CD4-positive, alpha-beta T cell (primary cell): ENCODE measurements around the gene OPN1MW3. TPM values are rescaled to one million over a fixed set of nuclear protein-coding genes. Genes with fewer than 3 reads are reported as not detected.

Source experiments
- ATAC-seq: fragments of 200-7000 bp; cut with Tn5 transposase; one replicate; pipeline ENCODE4 v1.10.0; 2022; ENCODE audit warnings: mild to moderate bottlenecking; ENCODE audit not compliant: poor library complexity
- CTCF ChIA-PET: fragments of 350-600 bp; sonication (Branson Sonifier 250); formaldehyde crosslinking; loops from one replicate; lab custom pipeline; 2021; ENCODE audit warnings: antibody characterized with exemption, inconsistent platforms; lab: Charles Lee
- POLR2A ChIA-PET: fragments of 350-600 bp; sonication (Branson Sonifier 250); formaldehyde crosslinking; loops from one replicate; lab custom pipeline; 2021; ENCODE audit warnings: antibody characterized with exemption, inconsistent platforms; lab: Charles Lee
- DNase-seq, 14 experiments: peaks; one replicate each; pipeline ENCODE4 v3.0.0-alpha.2; 2013 to 2020; ENCODE audit warnings: mixed read lengths in 2 of 14
- H3K27ac ChIP-seq, 2 donors: one replicate each; pipeline versions ENCODE4 v1.5.1 to v1.7.0; 2013; ENCODE audit warnings: low read length in 2 of 2, low read depth in 1 of 2, mild to moderate bottlenecking in 1 of 2
- H3K27me3 ChIP-seq, 2 experiments: 1 replicate in 1 of 2; 2 replicates in 1 of 2; pipeline versions ENCODE4 v1.6.1 to v1.7.0; 2013; ENCODE audit warnings: low read length in 2 of 2, control low read depth in 1 of 2, mild to moderate bottlenecking in 1 of 2, moderate library complexity in 1 of 2; ENCODE audit not compliant: insufficient read depth in 2 of 2, control insufficient read depth in 1 of 2
- H3K36me3 ChIP-seq: one replicate; pipeline ENCODE4 v1.6.1; 2013; ENCODE audit warnings: low read length, control low read depth; ENCODE audit not compliant: insufficient read depth
- H3K4me1 ChIP-seq: one replicate; pipeline ENCODE4 v1.6.1; 2013; ENCODE audit warnings: low read length, control low read depth; ENCODE audit not compliant: insufficient read depth
- H3K4me3 ChIP-seq: one replicate; pipeline ENCODE4 v1.5.1; 2013; ENCODE audit warnings: mild to moderate bottlenecking, low read length, moderate library complexity
- H3K9me3 ChIP-seq, 2 experiments: 1 replicate in 1 of 2; 2 replicates in 1 of 2; pipeline versions ENCODE4 v1.6.1 to v1.7.0; 2013; ENCODE audit warnings: low read length in 2 of 2, mild to moderate bottlenecking in 2 of 2, control low read depth in 1 of 2, moderate library complexity in 1 of 2; ENCODE audit not compliant: control insufficient read depth in 1 of 2, insufficient read depth in 1 of 2
- H3K27ac Mint-ChIP-seq: one replicate; pipeline ENCODE4 v1.8.0; 2020; ENCODE audit warnings: mixed read lengths
- H3K27me3 Mint-ChIP-seq: one replicate; pipeline ENCODE4 v1.8.0; 2021; ENCODE audit warnings: mixed read lengths
- H3K36me3 Mint-ChIP-seq: one replicate; pipeline ENCODE4 v1.8.0; 2021; ENCODE audit warnings: low read depth, mixed read lengths
- H3K4me1 Mint-ChIP-seq: one replicate; pipeline ENCODE4 v1.8.0; 2021; ENCODE audit warnings: low read depth, mixed read lengths
- H3K4me3 Mint-ChIP-seq: one replicate; pipeline ENCODE4 v1.8.0; 2020; ENCODE audit warnings: mild to moderate bottlenecking, mixed read lengths
- H3K9me3 Mint-ChIP-seq: one replicate; pipeline ENCODE4 v1.8.0; 2020; ENCODE audit warnings: mixed read lengths
- intact Hi-C, 2 experiments: fragments of 100-400 bp; cut with DNase I in 1 of 2; cut with micrococcal nuclease in 1 of 2; formaldehyde crosslinking; loops; one replicate each; pipeline versions ENCODE4 v1.15.1 to v1.9.0; 2023 to 2025; cut with DNase I, micrococcal nuclease
- total RNA-seq, 174 experiments: library from RNA in 2 of 174; stranded (reverse) in 2 of 174; gene quantifications; one replicate each; pipeline ENCODE4 v1.2.3 and lab custom pipeline; 2021 to 2026
- TF ChIP-seq, protein P1 (sequence below): fragments of 200-600 bp; IDR thresholded peaks from one replicate; pipeline ENCODE4 v1.8.0; 2022; ENCODE audit warnings: antibody characterized with exemption, mild to moderate bottlenecking

OPN1MW3 gene
- total RNA-seq, 2 experiments from 2014 or later, result not detected

DNA sequence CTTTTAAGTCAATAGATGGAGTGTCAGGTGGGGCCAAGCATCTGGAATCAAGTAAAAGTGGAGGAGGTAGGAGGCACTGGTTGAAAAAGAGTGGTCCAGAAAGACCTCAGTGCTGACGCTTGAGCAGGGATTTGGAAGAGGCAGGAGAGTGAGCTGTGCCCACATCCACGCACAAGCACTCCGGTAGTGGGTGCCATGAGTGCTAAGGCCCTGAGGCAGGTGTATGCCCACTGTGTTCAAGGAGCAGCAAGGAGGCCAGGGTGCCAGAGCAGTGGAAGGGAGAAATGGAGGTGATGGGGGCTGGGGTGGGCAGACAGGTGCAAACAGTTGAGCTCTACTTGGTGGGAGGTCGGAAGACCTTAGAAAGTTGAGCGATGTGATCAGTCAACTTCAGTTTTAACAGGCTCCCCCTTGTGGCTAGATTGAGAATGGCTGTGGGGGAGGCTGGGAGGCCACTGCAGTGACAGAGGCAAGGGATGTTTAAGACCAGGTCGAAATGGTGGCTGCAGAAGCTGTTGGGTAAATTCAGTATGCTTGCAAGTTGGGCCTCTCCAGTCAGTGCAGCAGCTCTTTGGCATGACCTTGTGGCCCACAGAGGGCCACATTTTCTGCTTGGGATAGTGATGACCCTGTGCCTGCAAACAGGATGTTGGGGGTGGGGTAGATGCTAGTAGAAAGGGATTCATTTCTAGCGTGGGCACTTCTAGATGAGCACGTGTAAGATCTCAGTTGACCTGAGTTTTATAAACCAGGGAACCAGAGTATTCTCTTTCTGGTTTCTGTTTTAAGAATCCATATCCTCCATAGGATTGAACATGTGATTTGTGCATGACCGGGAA, 50.9 kb downstream of the OPN1MW3 start:
- no peaks in the 10 kb centered on the region for H3K9me3 Mint-ChIP-seq
- DNase-seq, result peak; percentile 68 to 86 (median 76)
- no peaks in the 10 kb centered on the region for H3K36me3 Mint-ChIP-seq
- no peaks in the 10 kb centered on the region for H3K27me3 Mint-ChIP-seq
- ATAC-seq, result peak; percentile 83
- peaks cover 44% of the 10 kb centered on the region for H3K4me1 ChIP-seq
- intact Hi-C loops, result no loop called here
- no peak overlapping the region for H3K27ac ChIP-seq
- H3K27me3 ChIP-seq, result no peaks in the 10 kb centered on the region
- H3K4me1 Mint-ChIP-seq, result peaks cover 37% of the 10 kb centered on the region
- H3K27ac Mint-ChIP-seq, result peak overlapping the region; percentile 64
- ChIA-PET CTCF (interaction anchor here (0.8 to 1.6 kb wide), 5 partner anchors 10 to 218 kb away, joined by 3 to 4 read pairs (median 3); partner anchors contain the start of gene TEX28), POLR2A (interaction anchor here (0.6 to 1.8 kb wide), 3 partner anchors 18 to 211 kb away, joined by 3 to 6 read pairs (median 3); partner anchors contain the start of gene MECP2)
- no peaks in the 10 kb centered on the region for H3K36me3 ChIP-seq
- no peaks in the 10 kb centered on the region for H3K9me3 ChIP-seq
- H3K4me3 ChIP-seq, result no peak overlapping the region
- peak overlapping the region; percentile 18 for H3K4me3 Mint-ChIP-seq
- TF ChIP-seq, protein P1, sequence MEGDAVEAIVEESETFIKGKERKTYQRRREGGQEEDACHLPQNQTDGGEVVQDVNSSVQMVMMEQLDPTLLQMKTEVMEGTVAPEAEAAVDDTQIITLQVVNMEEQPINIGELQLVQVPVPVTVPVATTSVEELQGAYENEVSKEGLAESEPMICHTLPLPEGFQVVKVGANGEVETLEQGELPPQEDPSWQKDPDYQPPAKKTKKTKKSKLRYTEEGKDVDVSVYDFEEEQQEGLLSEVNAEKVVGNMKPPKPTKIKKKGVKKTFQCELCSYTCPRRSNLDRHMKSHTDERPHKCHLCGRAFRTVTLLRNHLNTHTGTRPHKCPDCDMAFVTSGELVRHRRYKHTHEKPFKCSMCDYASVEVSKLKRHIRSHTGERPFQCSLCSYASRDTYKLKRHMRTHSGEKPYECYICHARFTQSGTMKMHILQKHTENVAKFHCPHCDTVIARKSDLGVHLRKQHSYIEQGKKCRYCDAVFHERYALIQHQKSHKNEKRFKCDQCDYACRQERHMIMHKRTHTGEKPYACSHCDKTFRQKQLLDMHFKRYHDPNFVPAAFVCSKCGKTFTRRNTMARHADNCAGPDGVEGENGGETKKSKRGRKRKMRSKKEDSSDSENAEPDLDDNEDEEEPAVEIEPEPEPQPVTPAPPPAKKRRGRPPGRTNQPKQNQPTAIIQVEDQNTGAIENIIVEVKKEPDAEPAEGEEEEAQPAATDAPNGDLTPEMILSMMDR, result peak; percentile 61

DNA sequence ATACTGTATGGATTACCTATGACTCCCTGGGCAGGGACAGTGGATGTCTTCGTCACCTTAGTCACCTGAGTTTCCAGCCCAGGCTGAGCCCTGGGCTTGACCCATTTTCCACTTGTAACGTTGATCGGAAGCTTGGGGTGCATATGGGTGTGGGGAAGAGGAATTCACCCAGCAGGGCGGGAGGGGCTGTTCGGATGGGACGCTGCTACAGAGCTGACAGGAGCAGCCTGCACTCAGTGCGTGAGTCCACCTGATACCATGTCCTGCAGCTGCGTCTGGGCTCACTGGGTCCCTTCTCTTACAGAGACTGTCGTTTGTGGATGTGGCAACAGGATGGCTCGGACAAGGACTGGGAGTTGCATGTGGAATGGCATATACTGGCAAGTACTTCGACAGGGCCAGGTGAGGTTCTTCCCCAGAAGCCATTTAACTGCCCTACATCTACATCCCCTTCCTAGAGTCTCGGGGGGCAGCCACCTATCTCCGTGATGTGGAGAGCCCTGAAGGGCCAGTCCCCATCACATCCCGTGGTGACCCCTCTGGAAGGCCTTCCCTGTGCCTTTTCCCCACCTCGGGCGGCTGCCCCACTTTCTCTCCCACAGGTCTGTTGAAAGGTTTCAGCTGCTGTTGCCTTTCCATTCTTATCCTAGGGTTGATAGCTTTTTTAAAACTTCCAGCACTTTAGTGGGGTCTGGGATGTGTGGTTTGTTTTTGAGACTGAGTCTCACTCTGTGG, 51.8 kb downstream of the OPN1MW3 start:
- CTCF ChIA-PET, result interaction anchor here (1.1 to 1.6 kb wide), 3 partner anchors 13 to 219 kb away, joined by 3 to 4 read pairs (median 4); no protein-coding TSS in a partner anchor
- intact Hi-C loops, result no loop called here
- Histone ChIP-seq H3K9me3 (no peaks in the 10 kb centered on the region), H3K4me1 (peaks cover 49% of the 10 kb centered on the region), H3K27me3 (no peaks in the 10 kb centered on the region), H3K4me3 (no peak overlapping the region), H3K27ac (no peak overlapping the region), H3K36me3 (no peaks in the 10 kb centered on the region)
- TF ChIP-seq, protein P1, result no peak
- POLR2A ChIA-PET, result interaction anchor here (0.7 to 1.8 kb wide), 2 partner anchors 17 to 212 kb away, joined by 3 to 6 read pairs; partner anchors contain the start of gene MECP2
- ATAC-seq, result no peak
- Mint-ChIP-seq H3K36me3 (no peaks in the 10 kb centered on the region), H3K4me3 (no peak overlapping the region), H3K27ac (no peak overlapping the region), H3K4me1 (peaks cover 40% of the 10 kb centered on the region), H3K27me3 (no peaks in the 10 kb centered on the region), H3K9me3 (no peaks in the 10 kb centered on the region)
- no peak for DNase-seq

DNA sequence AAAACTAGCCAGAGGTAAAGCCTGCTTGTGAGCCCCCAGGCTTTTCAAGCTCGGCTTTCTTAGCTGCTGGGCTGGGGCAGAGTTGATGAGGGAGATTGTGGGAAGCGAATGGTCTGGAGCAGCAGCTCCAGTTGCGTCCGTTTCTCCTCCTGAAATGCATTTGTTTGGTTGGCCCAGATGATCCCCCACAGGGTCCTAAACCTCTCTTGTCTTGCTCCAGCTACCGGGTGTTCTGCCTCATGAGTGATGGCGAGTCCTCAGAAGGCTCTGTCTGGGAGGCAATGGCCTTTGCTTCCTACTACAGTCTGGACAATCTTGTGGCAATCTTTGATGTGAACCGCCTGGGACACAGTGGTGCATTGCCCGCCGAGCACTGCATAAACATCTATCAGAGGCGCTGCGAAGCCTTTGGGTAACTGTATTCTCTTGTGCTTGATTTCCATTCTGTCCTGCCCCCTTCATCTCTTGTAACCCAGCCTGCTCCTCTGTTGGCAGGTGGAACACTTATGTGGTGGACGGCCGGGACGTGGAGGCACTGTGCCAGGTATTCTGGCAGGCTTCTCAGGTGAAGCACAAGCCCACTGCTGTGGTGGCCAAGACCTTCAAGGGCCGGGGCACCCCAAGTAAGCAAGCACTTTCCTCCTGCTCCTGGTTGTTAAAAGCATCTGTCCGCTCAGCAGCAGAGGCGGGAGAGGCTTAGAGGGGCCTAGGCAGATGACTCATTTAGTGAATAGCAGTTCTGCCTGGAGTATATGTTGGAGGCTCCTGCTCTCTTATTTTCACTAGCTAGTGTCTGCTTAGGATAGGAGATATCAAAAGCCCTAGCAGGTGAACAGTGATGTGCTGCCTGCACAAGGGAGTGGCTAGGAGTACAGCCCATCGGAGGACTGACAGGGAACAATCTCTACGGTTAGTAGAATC, 53.5 kb downstream of the OPN1MW3 start:
- no peaks in the 10 kb centered on the region for H3K27me3 Mint-ChIP-seq
- no peaks in the 10 kb centered on the region for H3K27me3 ChIP-seq
- H3K27ac ChIP-seq, result no peak overlapping the region
- H3K9me3 ChIP-seq, result no peaks in the 10 kb centered on the region
- no peak overlapping the region for H3K4me3 ChIP-seq
- no peak overlapping the region for H3K4me3 Mint-ChIP-seq
- H3K36me3 ChIP-seq, result no peaks in the 10 kb centered on the region
- H3K27ac Mint-ChIP-seq, result no peak overlapping the region
- ChIA-PET POLR2A (no interaction called here), CTCF (no interaction called here)
- ATAC-seq (no peak), DNase-seq (no peak)
- peaks cover 47% of the 10 kb centered on the region for H3K4me1 ChIP-seq
- intact Hi-C loops, result no loop called here
- no peaks in the 10 kb centered on the region for H3K9me3 Mint-ChIP-seq
- no peaks in the 10 kb centered on the region for H3K36me3 Mint-ChIP-seq
- TF ChIP-seq, protein P1, result no peak
- peaks cover 40% of the 10 kb centered on the region for H3K4me1 Mint-ChIP-seq
